Measurements from ENCODE around the gene CACNA2D4. TPM values are rescaled to one million over a fixed set of nuclear protein-coding genes. Genes with fewer than 3 reads are reported as not detected.

The CACNA2D4 gene
- total and polyA plus RNA-seq, 2 donors (not counting 3 experiments of a cell fraction or from before 2014, with no cell fraction given): 0.58 to 0.73 TPM

GRCh38 chr12:1810931-1811280, 107.5 kb downstream of the CACNA2D4 start:
- ChIA-PET CTCF (interaction anchor here (1.3 to 3.3 kb wide), 2 partner anchors 15 to 129 kb away, joined by 3 to 30 read pairs; no protein-coding TSS in a partner anchor), POLR2A (no interaction called here)
- Histone ChIP-seq H3K9me1 (replicated peaks; ENCODE audit: control insufficient read depth, extremely low read depth, insufficient read depth, low read length) (no peaks in the 10 kb centered on the region), H3K4me3 (replicated peaks in 1 of 3; ENCODE audit: insufficient read depth in 1 of 3, low read depth in 1 of 3, low read length in 3 of 3) (no peak overlapping the region), H3K4me2 (ENCODE audit: insufficient read depth, low read length) (no peak overlapping the region), H3K79me2 (ENCODE audit: control insufficient read depth, insufficient read depth, low read length) (no peaks in the 10 kb centered on the region), H3K9ac (replicated peaks; ENCODE audit: extremely low read depth, insufficient read depth, low read length) (no peak overlapping the region), H2AFZ (ENCODE audit: low read depth, low read length) (no peak overlapping the region), H3K36me3 (ENCODE audit: control insufficient read depth in 2 of 2, extremely low read depth in 1 of 2, insufficient read depth in 2 of 2, low read length in 2 of 2) (no peaks in the 10 kb centered on the region), H3K27ac (ENCODE audit: insufficient read depth, low read depth, low read length) (no peak overlapping the region), H3K4me1 (ENCODE audit: control insufficient read depth, extremely low read depth, insufficient read depth, low read length) (peaks cover 34% of the 10 kb centered on the region), H4K20me1 (replicated peaks; ENCODE audit: control insufficient read depth, extremely low read depth, insufficient read depth, low read length) (no peaks in the 10 kb centered on the region), H3K9me3 (replicated peaks; ENCODE audit: control insufficient read depth, insufficient read depth, low read length) (no peaks in the 10 kb centered on the region), H3K27me3 (ENCODE audit: control insufficient read depth in 2 of 2, insufficient read depth in 2 of 2, low read length in 2 of 2) (no peaks in the 10 kb centered on the region)
- DNase-seq (ENCODE audit: low read depth, low spot score) (no peak), FAIRE-seq (no peak)
- intact Hi-C loops (cut with micrococcal nuclease): no loop called here
- TF ChIP-seq FOS (IDR thresholded peaks at IDR 0.05; ENCODE audit: borderline replicate concordance, insufficient read depth, low read length) (no peak), POLR2A (IDR thresholded peaks at IDR 0.05; ENCODE audit: low read depth, low read length) (no peak), CTCF (IDR thresholded peaks at IDR 0.05; ENCODE audit: extremely low read depth in 1 of 2, insufficient read depth in 1 of 2, low read depth in 1 of 2, low read length in 2 of 2) (no peak), GATA2 (IDR thresholded peaks at IDR 0.05; ENCODE audit: insufficient read depth, insufficient read length, low read depth, low read length) (no peak), MYC (IDR thresholded peaks at IDR 0.05; ENCODE audit: low read depth, low read length) (no peak)
- no TSS peak for BruUV-seq (replicated peaks)
- dilution Hi-C loops (cut with MboI; ENCODE audit: extremely low pct_ligation_motif_present, low sequenced_read_pairs): no loop called here

GRCh38 chr12:1810201-1810930, 108.1 kb downstream of the CACNA2D4 start:
- TF ChIP-seq EZH2 (IDR thresholded peaks at IDR 0.05; ENCODE audit: borderline replicate concordance, low read depth, low read length, severe bottlenecking): no peak
- no peak for TF ChIP-seq MYC (IDR thresholded peaks at IDR 0.05; ENCODE audit: low read depth, low read length)
- Histone ChIP-seq H2AFZ (ENCODE audit: low read depth, low read length) (no peak overlapping the region), H3K27me3 (ENCODE audit: control insufficient read depth in 2 of 2, insufficient read depth in 2 of 2, low read length in 2 of 2) (no peaks in the 10 kb centered on the region), H3K27ac (ENCODE audit: insufficient read depth, low read depth, low read length) (no peak overlapping the region), H3K9ac (replicated peaks; ENCODE audit: extremely low read depth, insufficient read depth, low read length) (no peak overlapping the region), H3K9me1 (replicated peaks; ENCODE audit: control insufficient read depth, extremely low read depth, insufficient read depth, low read length) (no peaks in the 10 kb centered on the region), H4K20me1 (replicated peaks; ENCODE audit: control insufficient read depth, extremely low read depth, insufficient read depth, low read length) (no peaks in the 10 kb centered on the region), H3K79me2 (ENCODE audit: control insufficient read depth, insufficient read depth, low read length) (no peaks in the 10 kb centered on the region), H3K9me3 (replicated peaks; ENCODE audit: control insufficient read depth, insufficient read depth, low read length) (no peaks in the 10 kb centered on the region), H3K4me2 (ENCODE audit: insufficient read depth, low read length) (no peak overlapping the region), H3K36me3 (ENCODE audit: control insufficient read depth in 2 of 2, extremely low read depth in 1 of 2, insufficient read depth in 2 of 2, low read length in 2 of 2) (no peaks in the 10 kb centered on the region), H3K4me1 (ENCODE audit: control insufficient read depth, extremely low read depth, insufficient read depth, low read length) (peaks cover 34% of the 10 kb centered on the region), H3K4me3 (replicated peaks in 1 of 3; ENCODE audit: insufficient read depth in 1 of 3, low read depth in 1 of 3, low read length in 3 of 3) (no peak overlapping the region)
- ChIA-PET CTCF (interaction anchor here (1.0 to 1.3 kb wide), 2 partner anchors 15 to 130 kb away, joined by 3 to 6 read pairs; no protein-coding TSS in a partner anchor), POLR2A (no interaction called here)
- dilution Hi-C loops (cut with MboI; ENCODE audit: extremely low pct_ligation_motif_present, low sequenced_read_pairs): no loop called here
- BruUV-seq (replicated peaks): no TSS peak
- DNase-seq (ENCODE audit: low read depth, low spot score) (no peak), FAIRE-seq (no peak)
- intact Hi-C loops (cut with micrococcal nuclease): no loop called here

Data from endothelial cell of umbilical vein (primary cell).